Measurements from ENCODE around the gene KCNH1.

KCNH1 gene

DNA sequence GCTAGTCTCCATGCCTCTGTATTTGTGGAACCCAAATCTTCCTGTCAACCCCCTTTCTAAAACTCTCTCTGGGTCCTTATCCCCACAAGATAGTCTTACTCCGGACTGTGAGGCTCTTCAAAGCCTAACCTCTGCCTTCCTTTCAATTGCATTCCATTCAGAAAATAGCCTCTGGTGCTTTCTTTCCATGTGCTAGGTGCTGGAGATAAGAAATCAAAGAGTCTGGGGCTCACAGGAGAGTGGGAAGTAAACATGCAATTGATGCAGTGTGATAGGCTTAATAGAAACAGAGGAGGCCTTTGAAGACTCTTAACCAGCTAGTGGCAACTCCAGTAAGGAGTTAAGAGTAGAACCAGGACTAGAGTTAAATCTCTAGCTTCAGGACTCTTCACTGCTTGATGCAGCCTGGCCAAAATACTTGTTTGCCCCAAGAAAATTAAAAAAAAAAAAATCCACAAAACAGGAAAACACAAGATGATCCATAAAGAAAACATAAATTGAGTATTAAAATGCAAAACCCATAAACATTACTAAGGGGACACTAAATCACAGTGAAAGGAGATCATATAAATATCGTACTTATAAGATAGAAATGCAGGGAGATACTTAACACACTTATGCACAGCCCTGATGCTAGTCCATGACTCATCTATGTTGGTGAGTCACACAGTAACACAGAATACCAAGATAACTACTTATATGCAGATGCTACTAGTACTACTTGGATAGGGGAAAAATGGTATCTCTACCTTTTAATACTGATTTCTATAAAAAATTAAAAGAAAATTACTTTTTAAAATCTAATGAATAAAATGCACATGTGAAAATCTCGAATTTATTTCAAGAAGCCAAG, 341.5 kb downstream of the KCNH1 start:
- DNase-seq = no peak

GRCh38 chr1:210790196-210790595, 343.8 kb downstream of the KCNH1 start:
- no peak for DNase-seq

DNA sequence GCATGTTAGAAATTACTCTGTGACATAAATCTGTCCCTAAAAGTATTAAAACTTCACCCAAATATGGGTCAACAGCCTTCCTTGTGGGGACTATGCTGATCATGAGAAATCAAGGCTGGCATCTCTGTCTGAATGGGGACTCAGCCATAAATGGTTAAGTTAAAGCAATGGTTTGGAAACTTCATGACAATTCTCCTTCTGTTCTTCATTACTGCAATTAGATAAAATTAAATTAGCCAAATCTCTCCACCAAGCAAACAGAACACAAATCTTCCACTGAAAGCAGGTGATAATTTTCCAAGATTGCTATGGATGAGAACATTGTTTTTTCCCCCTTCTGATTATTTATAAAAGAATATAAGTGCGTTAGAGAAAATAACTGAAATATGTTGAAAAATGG, 346.1 kb downstream of the KCNH1 start:
- no peak for DNase-seq

DNA sequence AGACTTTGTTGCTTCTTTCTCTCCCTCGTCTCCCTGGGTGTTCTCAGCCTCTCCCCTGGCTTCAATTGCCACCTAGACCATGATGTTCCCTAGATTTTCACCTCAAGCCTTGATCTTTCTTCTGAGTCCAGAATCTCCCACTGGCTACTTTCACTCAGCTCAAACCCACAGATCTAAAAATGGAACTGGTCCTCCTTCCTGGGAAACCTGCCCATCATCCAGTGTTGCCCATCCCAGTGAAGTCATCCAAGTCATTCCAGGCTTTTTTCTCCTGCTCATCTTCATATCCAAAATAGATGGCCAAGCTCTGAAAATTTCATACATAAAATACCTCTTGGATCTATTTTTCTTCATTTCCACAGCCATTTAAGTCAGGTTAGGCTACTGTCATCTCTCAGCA, 347.4 kb downstream of the KCNH1 start:
- no peak for DNase-seq

GRCh38 chr1:210783925-210784324, 350.0 kb downstream of the KCNH1 start:
- DNase-seq = no peak

GRCh38 chr1:210781652-210782051, 352.3 kb downstream of the KCNH1 start:
- DNase-seq = no peak

DNA sequence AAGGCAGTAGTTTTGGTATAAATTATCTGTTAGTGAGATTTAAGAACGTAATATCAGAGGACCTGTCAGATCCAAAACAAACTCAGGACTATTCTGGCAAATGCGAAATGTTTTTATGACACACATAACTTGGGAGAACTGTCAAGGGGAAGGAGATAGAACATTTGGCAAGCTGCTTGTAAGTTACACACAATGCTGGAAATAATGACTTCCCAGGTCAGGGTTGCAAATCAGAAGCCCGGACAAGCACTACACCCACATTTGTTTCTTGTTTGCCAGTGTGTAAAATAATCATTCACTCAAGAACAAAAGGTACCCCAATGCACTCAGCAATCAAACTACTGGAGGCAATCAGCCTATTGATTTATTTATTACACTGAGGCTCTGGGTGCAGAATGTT, 354.7 kb downstream of the KCNH1 start:
- DNase-seq = no peak

DNA sequence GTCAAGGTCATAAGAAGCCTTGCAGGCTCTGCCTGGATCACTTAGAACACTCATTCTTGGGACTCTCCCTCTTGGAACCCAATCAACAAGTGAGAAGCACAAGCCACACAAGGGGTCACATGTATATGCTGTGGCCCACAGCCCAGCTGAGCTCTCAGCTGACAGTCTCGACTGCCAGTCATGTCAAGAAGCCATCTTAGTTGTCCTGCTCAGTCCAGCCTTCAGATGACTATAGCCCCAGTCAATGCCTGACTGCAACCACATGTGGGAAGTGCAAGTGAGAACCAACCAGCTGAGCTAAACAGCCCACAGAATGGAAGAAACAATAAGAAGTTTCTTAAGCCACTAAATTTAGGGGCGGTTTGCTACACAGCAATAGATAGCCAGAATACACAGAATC, 356.0 kb downstream of the KCNH1 start:
- no peak for DNase-seq

DNA sequence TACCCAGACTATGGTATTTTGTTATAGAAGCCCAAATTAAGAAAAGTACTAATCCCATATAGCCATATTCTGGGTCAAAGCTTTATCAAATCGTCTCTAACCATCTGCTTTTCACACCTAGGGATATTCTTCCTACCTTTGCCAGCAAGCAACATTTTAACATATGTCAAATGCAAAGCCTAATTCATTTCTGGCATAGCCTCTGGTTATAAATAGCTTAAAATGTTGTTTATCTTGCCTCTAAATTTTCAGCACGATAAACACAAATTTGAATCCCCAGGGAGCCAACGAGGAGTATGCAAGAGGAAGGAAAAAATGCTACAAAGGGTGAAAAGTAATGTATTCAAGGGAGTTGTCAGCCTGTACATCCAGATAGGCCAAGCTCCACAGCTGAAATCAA, 357.2 kb downstream of the KCNH1 start:
- DNase-seq = no peak

DNA sequence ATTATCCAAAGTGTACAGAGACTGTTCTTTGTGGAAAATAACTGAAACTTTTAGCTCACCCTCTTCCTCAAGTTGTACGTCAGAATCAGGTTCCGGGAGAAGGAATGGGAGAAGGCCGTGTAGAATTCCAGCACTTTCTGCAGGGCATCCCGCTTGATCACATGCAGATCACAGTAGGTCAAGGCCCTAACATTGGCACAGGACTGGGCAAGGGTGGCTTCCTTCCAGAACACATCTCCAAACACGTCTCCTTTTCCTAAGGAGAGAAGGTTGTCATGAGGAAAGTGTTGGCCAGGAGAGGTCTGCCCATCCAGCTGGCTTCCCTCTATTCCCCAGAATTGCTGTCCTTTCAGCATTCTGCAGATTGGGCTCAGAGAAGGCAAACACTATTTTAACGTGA, 358.7 kb downstream of the KCNH1 start:
- DNase-seq = no peak

GRCh38 chr1:210773450-210773849, 360.5 kb downstream of the KCNH1 start:
- no peak for DNase-seq

- no peak for DNase-seq
Observed at GRCh38 chr1:210771131-210771530, 362.8 kb downstream of the KCNH1 start.

DNA sequence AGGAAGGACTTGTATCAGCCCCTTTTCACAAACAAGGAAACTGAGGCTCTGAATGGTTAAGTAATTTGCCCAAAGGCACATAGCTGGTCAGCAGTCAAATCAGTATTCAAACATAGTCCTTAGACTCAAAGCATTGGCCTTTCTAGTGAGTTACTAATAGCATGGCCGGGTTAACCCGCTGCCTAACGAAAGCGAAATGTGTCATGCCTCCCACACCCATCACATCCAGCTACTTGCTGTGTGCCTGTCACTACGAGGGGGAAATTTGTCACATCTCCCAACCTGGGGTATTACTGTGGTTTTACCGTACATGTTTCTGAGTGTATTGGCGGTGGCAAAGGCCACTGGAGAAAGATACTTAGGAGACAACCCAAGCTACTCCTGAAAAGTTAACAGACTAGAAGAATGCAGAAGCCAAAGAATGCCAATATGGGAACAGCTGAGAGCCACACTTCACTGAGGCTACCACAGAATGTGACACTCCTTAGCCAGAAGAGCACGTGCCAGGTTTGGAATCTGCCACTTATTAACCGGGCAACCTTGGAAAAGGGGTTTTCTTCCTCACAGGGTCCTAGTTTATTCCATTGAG, 363.5 kb downstream of the KCNH1 start:
- no peak for DNase-seq

- DNase-seq = no peak
Observed at GRCh38 chr1:210769473-210769872, 364.5 kb downstream of the KCNH1 start.

DNA sequence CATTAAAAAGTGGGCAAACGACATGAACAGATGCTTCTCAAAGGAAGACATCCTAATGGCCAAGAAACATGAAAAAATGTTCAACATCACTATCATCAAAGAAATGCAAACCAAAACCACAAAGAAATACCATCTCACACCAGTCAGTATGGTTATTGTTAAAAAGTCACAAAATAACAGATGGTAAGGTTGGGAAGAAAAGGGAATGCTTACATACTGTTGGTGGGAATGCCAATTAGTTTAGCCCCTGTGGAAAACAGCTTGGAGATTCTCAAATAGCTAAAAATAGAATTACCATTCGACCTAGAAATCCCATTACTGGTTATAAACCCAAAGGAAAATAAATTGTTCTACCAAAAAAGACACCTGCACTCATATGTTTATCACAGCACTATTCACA, 369.4 kb downstream of the KCNH1 start:
- no peak for DNase-seq

- DNase-seq = no peak
Observed at GRCh38 chr1:210758761-210759160, 375.2 kb downstream of the KCNH1 start.

- no peak for DNase-seq
Observed at GRCh38 chr1:210758261-210758660, 375.7 kb downstream of the KCNH1 start.

GRCh38 chr1:210757677-210758076, 376.3 kb downstream of the KCNH1 start:
- DNase-seq = no peak

DNA sequence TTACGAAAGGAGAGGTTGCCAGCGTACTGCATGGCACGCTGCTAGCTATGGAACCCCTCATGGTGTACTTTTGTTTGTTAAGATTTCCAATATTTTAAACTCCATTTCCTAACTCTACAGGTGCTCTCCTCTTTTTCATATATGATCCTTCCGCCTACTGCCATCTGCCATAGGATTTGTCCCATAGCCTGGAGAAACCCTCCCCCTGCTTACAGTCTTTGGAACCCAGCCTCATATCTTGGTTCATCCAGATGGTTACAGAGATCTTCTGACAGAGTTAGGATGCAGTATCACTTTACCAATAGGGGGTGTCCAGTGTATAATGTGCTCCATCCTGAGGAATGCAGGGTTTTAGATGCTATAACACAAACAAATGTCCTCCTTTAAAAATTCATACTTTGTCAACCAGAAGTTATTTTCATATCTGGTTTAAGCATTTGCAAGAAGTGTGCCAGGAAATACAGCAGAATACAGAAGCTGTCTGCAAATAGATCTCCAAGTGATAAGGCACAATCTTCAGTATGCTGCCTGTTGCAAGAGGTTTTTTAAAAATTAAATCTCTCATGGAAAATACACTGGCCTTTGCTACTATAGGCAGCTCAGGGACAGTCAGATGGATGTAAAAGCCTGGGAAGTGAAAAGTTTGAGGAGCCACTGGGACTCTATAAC, 377.8 kb downstream of the KCNH1 start:
- DNase-seq = no peak

DNA sequence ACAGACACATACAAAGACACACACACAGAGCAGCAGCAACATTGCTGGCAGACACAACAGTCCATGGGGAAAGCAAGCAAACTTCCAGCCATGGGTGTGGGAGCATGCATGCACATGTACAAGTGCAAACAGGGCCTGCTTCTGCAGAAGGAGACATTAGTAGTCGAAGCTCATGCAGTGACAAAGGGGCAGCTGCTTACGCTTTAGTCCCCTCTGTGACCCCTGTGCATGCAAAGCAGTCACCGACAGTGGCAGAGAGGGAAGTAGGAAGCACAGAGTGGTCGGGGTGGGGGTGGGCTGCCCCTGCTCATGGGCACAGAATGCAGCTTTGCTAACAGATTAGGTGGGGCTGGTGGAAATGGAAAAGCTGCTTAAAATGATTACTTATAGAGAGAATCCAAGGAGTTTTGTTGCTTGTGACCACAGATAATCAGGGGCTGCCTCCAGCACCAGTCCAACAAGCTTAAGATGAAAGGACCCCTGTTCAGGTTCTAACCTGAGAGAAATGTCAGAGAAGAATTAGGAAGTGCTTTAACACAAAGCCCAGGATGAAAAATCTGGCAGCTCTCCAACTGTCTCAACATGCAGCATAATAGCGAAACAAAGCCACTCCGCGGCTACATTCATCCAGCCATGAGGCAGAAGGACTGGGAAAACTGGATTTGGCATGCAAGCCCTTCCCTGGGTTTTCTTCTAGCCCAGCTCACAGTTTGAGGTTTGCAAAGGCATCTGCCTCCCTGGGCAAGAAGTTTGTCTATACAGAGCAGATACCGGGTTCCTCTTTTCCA, 378.9 kb downstream of the KCNH1 start:
- DNase-seq = peak; percentile 56

- no peak for DNase-seq
Observed at GRCh38 chr1:210751911-210752310, 382.0 kb downstream of the KCNH1 start.

GRCh38 chr1:210750468-210750867, 383.5 kb downstream of the KCNH1 start:
- DNase-seq = no peak

DNA sequence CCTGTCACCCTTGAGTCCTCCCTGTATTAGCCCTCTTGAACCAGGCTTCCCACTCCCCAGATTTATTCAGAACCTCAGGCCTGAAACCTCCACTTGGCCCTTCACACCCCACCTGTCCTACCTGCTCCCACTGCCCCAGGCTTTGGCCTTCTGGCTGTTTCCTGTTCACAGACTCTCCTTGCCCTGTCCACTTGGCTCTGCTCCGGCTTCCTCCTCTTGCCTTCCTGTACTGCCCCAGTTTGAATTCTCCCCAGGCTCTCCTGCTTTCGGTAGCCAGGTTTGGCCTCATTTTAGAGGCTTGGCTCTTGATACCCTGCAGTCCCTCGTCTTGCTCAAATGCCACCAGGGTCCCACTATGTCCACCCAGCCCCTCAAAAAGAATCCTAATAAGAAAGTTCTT, 385.2 kb downstream of the KCNH1 start:
- no peak for DNase-seq

Data from NCI-H2029 treated with DMSO at 0.1 percent for 48 hours (cell line).